GM10266 (cell line): ENCODE results near the gene ZBTB46.
A peak's percentile ranks its signal among the peaks of the same experiment; 100 is the strongest.

Experiments used
- DNase-seq: peaks from one replicate; pipeline ENCODE4 v3.0.0; 2012; ENCODE audit errors: extremely low spot score
- TF ChIP-seq, protein P1 (sequence below): IDR thresholded peaks from 2 replicates; pipeline ENCODE4 v1.5.1; 2012; ENCODE audit warnings: mild to moderate bottlenecking, low read depth; ENCODE audit not compliant: control insufficient read depth, insufficient read depth; ENCODE audit errors: missing control alignments

Gene ZBTB46

DNA sequence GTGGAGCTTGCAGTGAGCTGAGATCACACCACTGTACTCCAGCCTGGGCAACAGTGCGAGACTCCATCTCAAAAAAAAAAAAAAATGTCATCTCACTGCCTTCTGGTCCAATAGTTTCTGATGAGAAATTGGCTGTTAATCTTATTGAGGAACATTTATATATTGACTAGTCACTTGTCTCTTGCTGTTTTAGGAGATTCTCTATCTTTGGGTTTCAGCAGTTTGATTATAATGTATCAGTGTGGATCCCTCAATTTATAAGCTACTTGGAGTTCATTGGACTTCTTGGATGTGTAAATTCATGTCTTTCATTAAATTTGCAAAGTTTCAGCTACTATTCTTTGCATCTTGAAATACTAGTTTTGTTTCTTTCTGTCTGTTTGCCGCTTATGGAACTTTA is 112.1 kb downstream of the ZBTB46 start:
- TF ChIP-seq, protein P1, sequence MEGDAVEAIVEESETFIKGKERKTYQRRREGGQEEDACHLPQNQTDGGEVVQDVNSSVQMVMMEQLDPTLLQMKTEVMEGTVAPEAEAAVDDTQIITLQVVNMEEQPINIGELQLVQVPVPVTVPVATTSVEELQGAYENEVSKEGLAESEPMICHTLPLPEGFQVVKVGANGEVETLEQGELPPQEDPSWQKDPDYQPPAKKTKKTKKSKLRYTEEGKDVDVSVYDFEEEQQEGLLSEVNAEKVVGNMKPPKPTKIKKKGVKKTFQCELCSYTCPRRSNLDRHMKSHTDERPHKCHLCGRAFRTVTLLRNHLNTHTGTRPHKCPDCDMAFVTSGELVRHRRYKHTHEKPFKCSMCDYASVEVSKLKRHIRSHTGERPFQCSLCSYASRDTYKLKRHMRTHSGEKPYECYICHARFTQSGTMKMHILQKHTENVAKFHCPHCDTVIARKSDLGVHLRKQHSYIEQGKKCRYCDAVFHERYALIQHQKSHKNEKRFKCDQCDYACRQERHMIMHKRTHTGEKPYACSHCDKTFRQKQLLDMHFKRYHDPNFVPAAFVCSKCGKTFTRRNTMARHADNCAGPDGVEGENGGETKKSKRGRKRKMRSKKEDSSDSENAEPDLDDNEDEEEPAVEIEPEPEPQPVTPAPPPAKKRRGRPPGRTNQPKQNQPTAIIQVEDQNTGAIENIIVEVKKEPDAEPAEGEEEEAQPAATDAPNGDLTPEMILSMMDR, result no peak

DNA sequence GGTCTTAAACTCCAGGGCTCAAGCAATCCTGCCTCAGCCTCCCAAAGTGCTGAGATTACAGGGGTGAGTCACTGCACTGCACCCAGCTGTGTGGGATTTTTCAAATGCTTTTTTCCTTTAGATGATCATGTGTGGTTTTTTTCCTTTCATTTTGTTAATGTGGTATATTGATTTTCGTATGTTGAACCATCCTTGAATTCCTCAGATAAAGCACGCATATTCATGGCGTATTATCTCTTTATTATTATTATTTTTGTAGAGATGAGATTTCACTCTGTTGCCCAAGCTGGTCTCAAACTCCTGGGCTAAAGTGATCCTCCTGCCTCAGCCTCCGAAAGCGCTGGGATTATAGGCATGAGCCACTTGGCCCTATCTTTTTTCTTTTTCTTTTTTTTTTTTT is 116.2 kb downstream of the ZBTB46 start:
- TF ChIP-seq, protein P1, result no peak
- DNase-seq, result no peak

More for the DNA sequence above, 112.1 kb downstream of the ZBTB46 start:
- no peak for DNase-seq

DNA sequence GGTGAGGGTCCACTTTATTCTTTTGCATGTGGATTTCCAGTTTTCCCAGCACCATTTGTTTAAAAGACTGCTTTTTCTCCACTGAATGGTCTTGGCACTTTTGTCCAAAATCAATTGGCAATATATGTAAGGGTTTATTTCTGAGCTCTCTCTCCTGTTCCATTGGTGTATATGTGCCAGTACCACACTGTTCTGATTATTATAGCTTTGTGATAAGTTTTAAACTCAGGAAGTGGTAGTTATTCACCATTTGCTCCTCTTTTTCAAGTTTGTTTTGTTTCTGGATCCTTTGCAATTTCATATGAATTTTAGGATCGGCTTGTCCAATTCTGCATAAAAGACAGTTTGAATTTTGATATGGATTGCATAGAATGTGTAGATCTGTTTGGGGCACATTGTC is 118.9 kb downstream of the ZBTB46 start:
- DNase-seq, result no peak
- TF ChIP-seq, protein P1, result no peak

DNA sequence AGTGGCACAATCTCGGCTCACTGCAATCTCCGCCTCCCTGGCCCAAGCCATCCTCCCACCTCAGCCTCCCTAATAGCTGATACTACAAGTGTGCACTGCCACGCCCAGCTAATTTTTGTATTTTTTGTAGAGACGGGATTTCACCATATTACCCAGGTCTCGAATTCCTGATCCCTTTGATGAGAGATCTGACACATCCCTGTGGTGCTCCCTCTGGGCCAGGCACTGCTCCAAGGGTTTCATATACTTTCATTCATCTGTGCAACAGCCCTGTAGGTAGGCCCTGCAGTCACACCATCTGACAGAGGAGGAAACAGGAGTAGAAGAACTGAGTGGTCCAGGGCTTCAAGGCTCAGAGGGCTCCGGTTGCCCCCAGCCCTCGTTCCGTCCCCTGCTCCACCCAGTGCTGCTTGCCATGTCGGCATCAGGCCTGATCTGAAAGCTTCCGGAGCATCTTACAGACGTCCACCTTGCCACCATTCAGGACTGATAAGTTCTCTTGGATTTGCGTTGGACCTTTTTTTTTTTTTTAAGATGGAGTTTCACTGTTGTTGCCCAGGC is 119.9 kb downstream of the ZBTB46 start:
- TF ChIP-seq, protein P1, result no peak
- DNase-seq, result no peak

DNA sequence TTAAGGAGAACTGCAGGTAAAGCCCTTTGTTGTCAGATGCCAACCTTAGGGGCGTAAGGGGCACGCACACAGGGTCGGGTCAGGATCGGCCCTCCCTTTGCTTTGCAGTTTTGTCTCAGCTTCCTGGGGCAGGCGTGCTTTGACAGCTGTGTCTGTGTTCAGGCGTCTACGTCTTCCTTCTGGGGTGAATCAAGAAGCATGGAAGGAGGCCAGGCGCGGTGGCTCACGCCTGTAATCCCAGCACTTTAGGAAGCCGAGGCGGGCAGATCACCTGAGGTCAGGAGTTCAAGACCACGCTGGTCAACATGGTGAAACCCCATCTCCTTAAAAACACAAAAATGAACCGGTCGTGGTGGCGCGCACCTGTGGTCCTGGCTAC is 121.9 kb downstream of the ZBTB46 start:
- DNase-seq, result no peak
- TF ChIP-seq, protein P1, result no peak

DNA sequence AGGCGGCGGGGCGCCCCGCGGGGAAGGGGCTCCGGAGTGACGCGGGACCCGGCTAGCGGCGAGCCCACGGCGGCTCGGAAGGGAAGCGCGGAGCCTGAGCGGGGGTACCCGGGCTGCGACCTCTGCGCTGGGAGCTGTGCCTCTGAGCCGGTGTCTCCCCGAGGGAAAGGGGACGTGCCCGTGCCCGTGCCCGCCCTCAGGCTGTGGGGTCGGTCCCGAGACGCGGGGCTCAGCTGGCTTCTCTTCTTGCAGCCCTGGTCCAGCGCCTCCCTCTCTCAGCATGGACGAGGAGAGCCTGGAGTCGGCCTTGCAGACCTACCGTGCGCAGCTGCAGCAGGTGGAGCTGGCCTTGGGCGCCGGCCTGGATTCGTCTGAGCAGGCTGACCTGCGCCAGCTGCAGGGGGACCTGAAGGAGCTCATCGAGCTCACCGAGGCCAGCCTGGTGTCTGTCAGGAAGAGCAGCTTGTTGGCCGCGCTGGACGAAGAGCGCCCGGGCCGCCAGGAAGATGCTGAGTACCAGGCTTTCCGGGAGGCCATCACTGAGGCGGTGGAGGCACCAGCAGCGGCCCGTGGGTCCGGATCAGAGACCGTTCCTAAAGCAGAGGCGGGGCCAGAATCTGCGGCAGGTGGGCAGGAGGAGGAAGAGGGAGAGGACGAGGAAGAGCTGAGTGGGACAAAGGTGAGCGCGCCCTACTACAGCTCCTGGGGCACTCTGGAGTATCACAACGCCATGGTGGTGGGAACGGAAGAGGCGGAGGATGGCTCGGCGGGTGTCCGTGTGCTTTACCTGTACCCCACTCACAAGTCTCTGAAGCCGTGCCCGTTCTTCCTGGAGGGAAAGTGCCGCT is 122.5 kb downstream of the ZBTB46 start:
- peak; percentile 41 for DNase-seq
- TF ChIP-seq, protein P1, result no peak

DNA sequence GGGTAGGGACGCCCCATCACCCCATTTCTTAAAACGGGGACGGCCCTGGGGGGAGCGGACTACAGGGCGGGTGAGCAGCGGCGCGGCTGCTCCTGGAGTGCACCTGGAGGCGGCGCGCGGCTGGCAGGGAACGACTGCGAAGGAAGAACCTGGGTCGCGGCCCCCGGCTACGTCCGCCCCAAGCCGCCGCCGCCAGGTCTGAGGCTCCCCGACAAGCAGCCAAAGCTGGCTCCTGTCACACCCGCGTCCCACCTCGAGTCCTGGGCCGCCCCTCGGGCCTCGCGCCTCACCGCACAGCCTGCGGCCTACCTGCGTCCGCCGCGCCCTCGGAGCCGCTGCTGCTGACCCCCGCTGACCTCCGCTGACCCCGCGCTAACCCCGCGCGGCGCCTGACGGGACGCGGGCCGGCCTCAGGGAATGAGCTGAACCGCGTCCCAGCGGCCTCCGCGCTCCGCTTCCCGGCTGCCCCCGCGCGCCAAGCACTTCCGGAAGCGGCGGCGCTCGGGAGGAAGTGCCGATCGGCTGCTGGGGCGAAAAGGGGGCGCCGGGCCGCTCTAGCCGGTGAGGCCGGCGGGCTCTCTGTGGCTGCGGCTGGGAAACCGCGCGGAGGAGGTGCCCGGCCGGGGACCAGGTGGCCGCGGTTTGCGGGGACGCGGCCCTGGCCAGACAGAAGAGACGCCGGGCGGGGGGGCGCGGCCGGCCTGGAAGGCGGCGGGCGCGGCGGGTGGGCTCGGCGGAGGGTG is 123.3 kb downstream of the ZBTB46 start, which contains the start of the genes ARFRP1 and ZGPAT:
Gene ARFRP1, minus strand, starts transcription at position 419 of the 743 bp plus-strand sequence. CDS start 885 bp downstream, outside the sequence.
Gene ZGPAT, plus strand, starts transcription at position 482 of the 743 bp plus-strand sequence. CDS start 542 bp downstream, outside the sequence.
- peak; percentile 96 for DNase-seq
- TF ChIP-seq, protein P1, result no peak
